ENCODE data around the gene ZNF438. TPM values are rescaled to one million over a fixed set of nuclear protein-coding genes. Genes with fewer than 3 reads are reported as not detected.

The ZNF438 gene
- total RNA-seq, 2 donors from 2014 or later, result 2.7 to 4.3 TPM

DNA sequence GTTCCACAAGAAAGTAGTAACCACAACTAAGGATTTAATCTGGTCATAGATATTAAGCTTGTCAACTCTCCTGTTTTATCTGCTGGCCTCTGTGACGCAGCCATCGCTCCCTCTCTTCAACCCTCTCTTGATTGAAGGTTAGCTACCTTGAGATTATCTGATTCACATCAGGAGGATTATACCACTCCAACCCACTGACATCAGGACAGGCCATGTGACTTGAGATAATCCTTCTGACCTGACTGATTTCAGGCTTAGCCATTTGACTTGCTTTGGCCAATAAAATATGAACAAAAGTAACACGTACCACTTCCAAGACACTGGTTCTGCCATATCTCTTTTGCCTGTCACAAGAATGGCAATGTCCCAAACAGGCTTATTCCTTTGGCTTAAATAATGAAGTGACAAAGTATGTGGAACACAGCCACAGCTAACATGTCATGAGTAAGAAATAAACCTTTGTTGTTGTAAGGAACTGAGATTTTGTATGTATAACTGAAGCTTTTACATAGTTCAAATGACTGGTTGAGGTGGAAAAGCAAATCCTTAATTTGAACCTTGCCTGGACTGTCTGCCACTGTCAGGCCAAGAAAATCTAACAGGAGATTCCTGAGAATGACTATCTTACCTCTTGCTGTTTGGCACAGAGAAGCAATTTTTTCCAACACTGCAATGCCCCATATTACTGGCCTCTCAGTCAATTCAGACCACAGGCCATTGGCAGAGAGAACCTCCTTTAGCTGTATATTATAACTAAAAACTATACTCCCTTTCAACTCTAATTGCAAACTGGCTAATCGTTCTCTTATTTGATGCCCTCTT lies 13.9 kb downstream of the ZNF438 start:
- no peaks in the 10 kb centered on the region for H3K27me3 ChIP-seq
- no peaks in the 10 kb centered on the region for H3K36me3 ChIP-seq
- no peak overlapping the region for H3K27ac ChIP-seq
- H3K9me3 ChIP-seq, result no peaks in the 10 kb centered on the region
- no peaks in the 10 kb centered on the region for H3K4me1 ChIP-seq
- intact Hi-C loops (cut with DNase I), result no loop called here
- no peak for DNase-seq
- TF ChIP-seq, protein P1, sequence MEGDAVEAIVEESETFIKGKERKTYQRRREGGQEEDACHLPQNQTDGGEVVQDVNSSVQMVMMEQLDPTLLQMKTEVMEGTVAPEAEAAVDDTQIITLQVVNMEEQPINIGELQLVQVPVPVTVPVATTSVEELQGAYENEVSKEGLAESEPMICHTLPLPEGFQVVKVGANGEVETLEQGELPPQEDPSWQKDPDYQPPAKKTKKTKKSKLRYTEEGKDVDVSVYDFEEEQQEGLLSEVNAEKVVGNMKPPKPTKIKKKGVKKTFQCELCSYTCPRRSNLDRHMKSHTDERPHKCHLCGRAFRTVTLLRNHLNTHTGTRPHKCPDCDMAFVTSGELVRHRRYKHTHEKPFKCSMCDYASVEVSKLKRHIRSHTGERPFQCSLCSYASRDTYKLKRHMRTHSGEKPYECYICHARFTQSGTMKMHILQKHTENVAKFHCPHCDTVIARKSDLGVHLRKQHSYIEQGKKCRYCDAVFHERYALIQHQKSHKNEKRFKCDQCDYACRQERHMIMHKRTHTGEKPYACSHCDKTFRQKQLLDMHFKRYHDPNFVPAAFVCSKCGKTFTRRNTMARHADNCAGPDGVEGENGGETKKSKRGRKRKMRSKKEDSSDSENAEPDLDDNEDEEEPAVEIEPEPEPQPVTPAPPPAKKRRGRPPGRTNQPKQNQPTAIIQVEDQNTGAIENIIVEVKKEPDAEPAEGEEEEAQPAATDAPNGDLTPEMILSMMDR (IDR thresholded peaks at IDR 0.05), result no peak
- H3K4me3 ChIP-seq, result no peak overlapping the region
- H3K9ac ChIP-seq (ENCODE audit: low read depth in 2 of 2, low read length in 2 of 2), result no peak overlapping the region

DNA sequence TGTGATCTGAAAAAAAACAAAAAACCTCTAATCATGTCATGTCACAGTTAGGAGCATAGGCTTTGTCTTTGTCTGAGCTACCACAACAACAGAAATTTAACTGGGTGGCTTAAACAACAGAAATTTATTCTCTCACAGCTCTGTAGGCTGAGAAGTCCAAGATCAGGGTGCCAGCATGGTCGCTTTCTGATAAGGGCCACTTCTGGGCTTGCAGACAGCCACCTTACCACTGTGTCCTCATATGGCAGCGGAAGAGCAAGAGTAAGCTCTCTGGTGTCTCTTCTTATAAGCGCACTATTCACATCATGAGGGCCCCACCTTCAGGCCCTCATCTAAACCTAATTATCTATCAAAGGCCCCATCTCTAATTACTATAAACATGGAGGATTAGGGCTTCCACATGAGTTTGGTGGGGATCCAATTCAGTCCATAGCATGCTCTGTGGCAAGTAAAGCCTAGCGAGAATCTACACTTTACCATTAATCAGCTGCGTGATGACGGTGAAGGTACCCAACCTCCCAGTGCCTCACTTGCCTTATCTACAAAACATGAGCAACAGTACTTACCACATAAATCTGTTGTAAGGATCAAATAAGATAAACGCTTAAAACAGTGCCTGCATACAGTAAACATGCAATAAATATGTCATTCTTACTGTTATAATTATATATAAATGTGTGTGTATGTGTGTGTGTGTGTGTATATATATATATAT lies 17.3 kb downstream of the ZNF438 start:
- Histone ChIP-seq H3K9ac (ENCODE audit: low read depth in 2 of 2, low read length in 2 of 2) (no peak overlapping the region), H3K4me1 (peaks cover 6% of the 10 kb centered on the region), H3K27ac (no peak overlapping the region), H3K27me3 (no peaks in the 10 kb centered on the region), H3K36me3 (no peaks in the 10 kb centered on the region), H3K9me3 (no peaks in the 10 kb centered on the region), H3K4me3 (no peak overlapping the region)
- TF ChIP-seq, protein P1 (IDR thresholded peaks at IDR 0.05), result no peak
- DNase-seq, result no peak
- intact Hi-C loops (cut with DNase I), result no loop called here

DNA sequence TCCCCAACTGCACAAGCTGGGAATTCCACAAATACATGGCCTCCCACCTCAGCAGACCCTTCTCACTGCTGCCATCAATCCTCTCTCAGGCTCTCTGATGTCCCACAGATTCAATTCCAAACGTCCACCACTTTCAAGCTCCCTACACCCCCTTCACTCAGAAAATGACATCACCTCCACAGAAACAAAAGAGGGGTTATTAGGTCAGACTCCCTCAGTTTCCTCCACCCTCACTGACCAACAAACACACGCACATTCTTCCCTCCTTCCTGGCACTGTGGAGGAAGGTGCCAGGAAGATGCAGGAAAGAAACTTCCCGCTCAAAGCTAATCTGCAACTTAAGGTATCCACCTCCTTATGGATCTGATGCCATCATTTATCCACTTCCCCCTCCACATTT lies 18.3 kb downstream of the ZNF438 start:
- intact Hi-C loops (cut with DNase I), result no loop called here
- no peak overlapping the region for H3K27ac ChIP-seq

DNA sequence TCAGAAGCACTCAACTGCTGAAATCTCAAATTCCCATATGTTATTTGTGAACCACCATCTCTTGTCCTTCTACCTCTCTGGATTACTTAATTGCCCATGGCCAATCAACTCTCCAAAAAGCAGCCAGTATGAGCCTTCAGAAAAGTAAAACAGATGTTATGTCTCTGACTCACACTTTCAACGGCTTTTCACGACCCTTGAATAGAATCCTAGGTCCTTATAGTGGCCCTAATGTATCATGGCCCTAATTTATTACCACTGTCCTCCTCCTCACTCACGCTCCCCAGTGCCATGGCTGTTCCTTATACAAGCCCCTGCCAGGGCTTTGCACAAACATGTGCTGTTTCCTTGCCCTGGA lies 20.0 kb downstream of the ZNF438 start:
- H3K9ac ChIP-seq (ENCODE audit: low read depth in 2 of 2, low read length in 2 of 2), result no peak overlapping the region
- DNase-seq, result no peak
- H3K4me3 ChIP-seq, result no peak overlapping the region
- H3K9me3 ChIP-seq, result no peaks in the 10 kb centered on the region
- H3K27me3 ChIP-seq, result no peaks in the 10 kb centered on the region
- intact Hi-C loops (cut with DNase I), result no loop called here
- H3K4me1 ChIP-seq, result peaks cover 6% of the 10 kb centered on the region
- TF ChIP-seq, protein P1 (IDR thresholded peaks at IDR 0.05), result no peak
- no peaks in the 10 kb centered on the region for H3K36me3 ChIP-seq
- no peak overlapping the region for H3K27ac ChIP-seq

More for the DNA sequence above, 18.3 kb downstream of the ZNF438 start:
- no peaks in the 10 kb centered on the region for H3K36me3 ChIP-seq
- TF ChIP-seq, protein P1 (IDR thresholded peaks at IDR 0.05), result no peak
- DNase-seq, result no peak
- no peaks in the 10 kb centered on the region for H3K9me3 ChIP-seq
- H3K9ac ChIP-seq (ENCODE audit: low read depth in 2 of 2, low read length in 2 of 2), result no peak overlapping the region
- H3K4me3 ChIP-seq, result no peak overlapping the region
- H3K27me3 ChIP-seq, result no peaks in the 10 kb centered on the region
- H3K4me1 ChIP-seq, result peaks cover 6% of the 10 kb centered on the region

DNA sequence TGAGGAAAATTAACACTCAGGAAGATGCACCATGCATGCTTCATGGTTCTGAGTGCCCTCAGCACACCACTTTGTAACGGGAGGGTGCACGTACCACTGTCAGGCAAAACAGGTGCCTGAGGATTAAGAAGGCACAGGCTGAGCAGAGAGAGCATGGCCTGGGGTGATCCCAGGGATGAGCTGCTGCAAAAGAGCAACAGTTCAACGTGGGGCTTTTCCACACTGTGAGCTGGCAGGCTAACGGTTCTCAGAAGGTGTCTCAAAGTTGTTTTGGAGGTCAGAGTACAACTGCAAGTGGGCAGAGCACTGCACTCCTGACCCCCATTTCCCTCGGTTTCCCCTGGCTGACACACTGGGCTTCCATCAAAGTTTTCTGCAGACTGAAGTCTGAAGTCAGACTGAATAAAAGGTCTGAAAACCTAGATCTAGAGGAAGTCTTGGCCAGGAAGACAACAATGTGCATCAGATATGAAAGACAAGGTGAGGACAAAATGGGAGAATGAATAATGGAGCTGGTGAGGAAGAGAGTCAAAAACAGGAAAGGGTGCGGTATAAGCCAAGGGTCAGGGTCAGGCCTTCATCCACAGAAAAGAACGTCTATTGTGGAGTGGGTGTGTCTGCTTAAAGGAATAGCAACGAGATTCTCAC lies 20.5 kb downstream of the ZNF438 start:
- Histone ChIP-seq H3K27ac (no peak overlapping the region), H3K9me3 (no peaks in the 10 kb centered on the region), H3K36me3 (no peaks in the 10 kb centered on the region), H3K4me3 (no peak overlapping the region), H3K9ac (ENCODE audit: low read depth in 2 of 2, low read length in 2 of 2) (no peak overlapping the region), H3K4me1 (peaks cover 6% of the 10 kb centered on the region), H3K27me3 (no peaks in the 10 kb centered on the region)
- DNase-seq, result no peak
- intact Hi-C loops (cut with DNase I), result no loop called here
- TF ChIP-seq, protein P1 (IDR thresholded peaks at IDR 0.05), result no peak
